ENCODE results near the gene SEMG2.

The SEMG2 gene

GRCh38 chr20:45246109-45246508, 24.9 kb downstream of the SEMG2 start:
- TF ChIP-seq CTCF (conservative IDR thresholded peaks at IDR 0.05; ENCODE audit: low read depth), result no peak
- no peak for DNase-seq (ENCODE audit: low spot score)
- ChIA-PET POLR2A (ENCODE audit: low non-redundant PET) (no interaction called here), CTCF (interaction anchor here (0.5 to 1.6 kb wide), 6 partner anchors 8 to 226 kb away, joined by 3 to 5 read pairs (median 4); partner anchors contain the start of gene SLPI)
- H3K27ac ChIP-seq, result no peak overlapping the region

GRCh38 chr20:45247865-45248264, 26.7 kb downstream of the SEMG2 start:
- POLR2A ChIA-PET (ENCODE audit: low non-redundant PET), result no interaction called here
- H3K27ac ChIP-seq, result no peak overlapping the region
- no peak for DNase-seq (ENCODE audit: low spot score)
- CTCF ChIA-PET, result no interaction called here
- no peak for TF ChIP-seq CTCF (conservative IDR thresholded peaks at IDR 0.05; ENCODE audit: low read depth)

GRCh38 chr20:45248609-45249008, 27.4 kb downstream of the SEMG2 start:
- ChIA-PET POLR2A (ENCODE audit: low non-redundant PET) (no interaction called here), CTCF (no interaction called here)
- H3K27ac ChIP-seq, result no peak overlapping the region
- no peak for TF ChIP-seq CTCF (conservative IDR thresholded peaks at IDR 0.05; ENCODE audit: low read depth)
- DNase-seq (ENCODE audit: low spot score), result no peak

GRCh38 chr20:45251884-45252560, 30.8 kb downstream of the SEMG2 start:
- no peak for DNase-seq (ENCODE audit: low spot score)

GRCh38 chr20:45253261-45253660, 32.1 kb downstream of the SEMG2 start:
- peak; percentile 49 for DNase-seq (ENCODE audit: low spot score)
- peak overlapping the region; percentile 95 for H3K27ac ChIP-seq
- POLR2A ChIA-PET (ENCODE audit: low non-redundant PET), result interaction anchor here (0.6 to 0.8 kb wide), 2 partner anchors 40 to 78 kb away, joined by 3 read pairs; partner anchors contain the start of gene PI3
- no peak for TF ChIP-seq CTCF (conservative IDR thresholded peaks at IDR 0.05; ENCODE audit: low read depth)
- CTCF ChIA-PET, result interaction anchor here (0.6 to 3.7 kb wide), 5 partner anchors 37 to 1266 kb away, joined by 3 to 17 read pairs (median 3); no protein-coding TSS in a partner anchor

More at GRCh38 chr20:45251884-45252560, 30.8 kb downstream of the SEMG2 start:
- POLR2A ChIA-PET (ENCODE audit: low non-redundant PET), result no interaction called here
- CTCF ChIA-PET, result interaction anchor here (0.5 to 3.7 kb wide), 3 partner anchors 13 to 42 kb away, joined by 4 to 17 read pairs (median 5); no protein-coding TSS in a partner anchor
- TF ChIP-seq CTCF (conservative IDR thresholded peaks at IDR 0.05; ENCODE audit: low read depth), result no peak
- H3K27ac ChIP-seq, result no peak overlapping the region

GRCh38 chr20:45254383-45255262, 33.5 kb downstream of the SEMG2 start, which contains the start of gene SLPI:
Gene SLPI, minus strand, starts transcription at chr20:45254564. Its CDS starts 21 bp downstream, at chr20:45254543.
- ChIA-PET POLR2A (ENCODE audit: low non-redundant PET) (interaction anchor here (0.6 kb wide), 1 partner anchor 110 kb away, joined by 3 read pairs; no protein-coding TSS in a partner anchor), CTCF (interaction anchor here (0.5 to 3.7 kb wide), 12 partner anchors 9 to 1200 kb away, joined by 3 to 17 read pairs (median 4); no protein-coding TSS in a partner anchor)
- peak within 1 kb of the TSS; percentile 95 for H3K27ac ChIP-seq
- no peak for TF ChIP-seq CTCF (conservative IDR thresholded peaks at IDR 0.05; ENCODE audit: low read depth)
- peak; percentile 92 for DNase-seq (ENCODE audit: low spot score)
